ENCODE results near the gene FNIP1. TPM values are rescaled to one million over a fixed set of nuclear protein-coding genes. Genes with fewer than 3 reads are reported as not detected.

The FNIP1 gene
- polyA plus RNA-seq, 1 experiment = 15.8 TPM

DNA sequence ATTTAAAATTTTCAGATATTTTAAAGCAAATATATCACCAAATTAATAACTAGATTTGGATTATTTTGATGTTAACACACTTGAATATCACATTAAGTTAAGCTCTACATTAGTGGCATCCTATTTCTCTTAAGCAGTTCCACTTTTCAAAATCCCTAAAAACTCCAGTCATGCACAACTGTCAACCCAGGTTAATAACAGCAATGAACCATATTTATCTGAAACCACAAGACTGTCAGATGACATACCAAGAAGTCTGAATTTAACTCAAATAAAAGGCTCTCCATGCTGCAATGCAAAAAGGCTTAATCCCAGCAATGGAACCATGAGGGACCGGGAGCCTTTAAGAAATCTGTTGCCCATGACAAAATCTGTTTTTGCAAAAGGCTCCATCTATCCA lies 27.5 kb downstream of the FNIP1 start:
- H3K4me3 ChIP-seq (ENCODE audit: low read depth, low read length) = no peak overlapping the region
- CTCF ChIA-PET = interaction anchor here (1.7 kb wide), 1 partner anchor 180 kb away, joined by 4 read pairs; no protein-coding TSS in a partner anchor
- no peaks in the 10 kb centered on the region for H3K27me3 ChIP-seq (ENCODE audit: control insufficient read depth, insufficient read depth, low read length)
- no peak for DNase-seq (ENCODE audit: low read depth, low spot score)
- H3K9me3 ChIP-seq (ENCODE audit: control insufficient read depth, insufficient read depth, low read length) = no peaks in the 10 kb centered on the region; the same call in 1 of the 2 replicates
- no peak for TF ChIP-seq CTCF (IDR thresholded peaks at IDR 0.05; ENCODE audit: low read depth, low read length)
- no peak overlapping the region for H3K27ac ChIP-seq (ENCODE audit: low read depth, low read length)
- POLR2A ChIA-PET = no interaction called here

- Histone ChIP-seq H3K27ac (ENCODE audit: low read depth, low read length) (no peak overlapping the region), H3K4me3 (ENCODE audit: low read depth, low read length) (no peak overlapping the region), H3K27me3 (ENCODE audit: control insufficient read depth, insufficient read depth, low read length) (no peaks in the 10 kb centered on the region), H3K9me3 (ENCODE audit: control insufficient read depth, insufficient read depth, low read length) (peaks cover 6% of the 10 kb centered on the region; the same call in 1 of the 2 replicates)
- ChIA-PET POLR2A (interaction anchor here (0.6 kb wide), 1 partner anchor 47 kb away, joined by 4 read pairs; no protein-coding TSS in a partner anchor), CTCF (no interaction called here)
- TF ChIP-seq CTCF (IDR thresholded peaks at IDR 0.05; ENCODE audit: low read depth, low read length) = no peak
- DNase-seq (ENCODE audit: low read depth, low spot score) = no peak
These were observed 28.9 kb downstream of the FNIP1 start for GRCh38 chr5:131767891-131768290.

- no peak overlapping the region for H3K27ac ChIP-seq (ENCODE audit: low read depth, low read length)
- no peak for TF ChIP-seq CTCF (IDR thresholded peaks at IDR 0.05; ENCODE audit: low read depth, low read length)
- no peaks in the 10 kb centered on the region for H3K27me3 ChIP-seq (ENCODE audit: control insufficient read depth, insufficient read depth, low read length)
- H3K4me3 ChIP-seq (ENCODE audit: low read depth, low read length) = no peak overlapping the region
- CTCF ChIA-PET = no interaction called here
- POLR2A ChIA-PET = no interaction called here
- DNase-seq (ENCODE audit: low read depth, low spot score) = no peak
- H3K9me3 ChIP-seq (ENCODE audit: control insufficient read depth, insufficient read depth, low read length) = peaks cover 6% of the 10 kb centered on the region; the same call in 1 of the 2 replicates
These were observed 30.1 kb downstream of the FNIP1 start for GRCh38 chr5:131766689-131767088.

- DNase-seq (ENCODE audit: low read depth, low spot score) = no peak
- TF ChIP-seq CTCF (IDR thresholded peaks at IDR 0.05; ENCODE audit: low read depth, low read length) = no peak
- Histone ChIP-seq H3K9me3 (ENCODE audit: control insufficient read depth, insufficient read depth, low read length) (peaks cover 6% of the 10 kb centered on the region; the same call in 1 of the 2 replicates), H3K27ac (ENCODE audit: low read depth, low read length) (no peak overlapping the region), H3K27me3 (ENCODE audit: control insufficient read depth, insufficient read depth, low read length) (no peaks in the 10 kb centered on the region), H3K4me3 (ENCODE audit: low read depth, low read length) (no peak overlapping the region)
- ChIA-PET POLR2A (no interaction called here), CTCF (no interaction called here)
These were observed 31.6 kb downstream of the FNIP1 start for GRCh38 chr5:131765261-131765660.

DNA sequence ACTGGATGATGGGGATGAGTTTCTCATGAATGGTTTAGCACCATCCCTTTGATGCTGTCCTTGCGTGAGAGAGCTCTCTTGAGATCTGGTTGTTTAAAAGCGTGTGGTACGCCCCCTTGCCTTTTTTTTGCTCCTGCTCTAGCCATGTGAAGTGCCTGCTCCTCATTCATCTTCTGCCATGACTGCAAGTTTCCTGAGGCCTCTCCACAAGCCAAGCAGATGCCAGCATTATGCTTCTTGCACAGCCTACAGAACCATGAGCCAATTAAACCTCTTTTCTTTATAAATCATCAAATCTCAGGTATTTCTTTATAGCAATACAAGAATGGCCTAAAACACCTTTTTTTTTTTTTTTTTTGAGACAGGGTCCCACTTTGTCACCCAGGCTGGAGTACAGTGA lies 32.8 kb downstream of the FNIP1 start:
- DNase-seq (ENCODE audit: low read depth, low spot score) = no peak
- Histone ChIP-seq H3K9me3 (ENCODE audit: control insufficient read depth, insufficient read depth, low read length) (peaks cover 6% of the 10 kb centered on the region; the same call in 1 of the 2 replicates), H3K4me3 (ENCODE audit: low read depth, low read length) (no peak overlapping the region), H3K27ac (ENCODE audit: low read depth, low read length) (no peak overlapping the region), H3K27me3 (ENCODE audit: control insufficient read depth, insufficient read depth, low read length) (no peaks in the 10 kb centered on the region)
- ChIA-PET CTCF (no interaction called here), POLR2A (no interaction called here)
- TF ChIP-seq CTCF (IDR thresholded peaks at IDR 0.05; ENCODE audit: low read depth, low read length) = no peak

Data from AG04450 (cell line).